GM21528 (cell line): Measurements from ENCODE around the gene TMEM272.

Experiments used
- ATAC-seq: cut with Tn5 transposase; IDR thresholded peaks from one replicate; pipeline ENCODE4 v1.9.1; 2021; ENCODE audit warnings: mild to moderate bottlenecking, moderate library complexity; ENCODE audit not compliant: unreplicated experiment, low FRiP score

Gene TMEM272

GRCh38 chr13:51763486-51763885, 81.5 kb downstream of the TMEM272 start:
- no peak for ATAC-seq
